ENCODE results near the gene CTRL.
A peak's percentile ranks its signal among the peaks of the same experiment; 100 is the strongest.
"Not testable (repeated sequence)": the region's sequence is repeated elsewhere in the genome, so short reads cannot be mapped to it uniquely, and the experiment has no call there.

CTRL gene

GRCh38 chr16:67922740-67923139 lies 8.9 kb downstream of the CTRL start:
- peak; percentile 79 to 89 for DNase-seq

- DNase-seq, result no peak
Observed at GRCh38 chr16:67922221-67922620, 9.4 kb downstream of the CTRL start.

- no peak for DNase-seq
Observed at GRCh38 chr16:67919622-67920221, 11.9 kb downstream of the CTRL start.

- DNase-seq, result no peak
Observed at GRCh38 chr16:67917852-67918236, 13.8 kb downstream of the CTRL start.

- no peak for DNase-seq
Observed at GRCh38 chr16:67917140-67917851, 14.4 kb downstream of the CTRL start.

GRCh38 chr16:67915831-67916723 lies 15.6 kb downstream of the CTRL start:
- no peak for DNase-seq

GRCh38 chr16:67915496-67915769 lies 16.2 kb downstream of the CTRL start:
- not testable (repeated sequence) for DNase-seq

GRCh38 chr16:67914758-67915495 lies 16.7 kb downstream of the CTRL start:
- DNase-seq, result no peak

GRCh38 chr16:67910158-67910557 lies 21.5 kb downstream of the CTRL start:
- DNase-seq, result peak in 1 of 2 experiments; percentile 52

- DNase-seq, result no peak
Observed at GRCh38 chr16:67909056-67909742, 22.5 kb downstream of the CTRL start.

GRCh38 chr16:67907397-67908180 lies 24.1 kb downstream of the CTRL start:
- no peak for DNase-seq

- DNase-seq, result no peak
Observed at GRCh38 chr16:67902831-67903230, 28.8 kb downstream of the CTRL start.

GRCh38 chr16:67901734-67902133 lies 29.9 kb downstream of the CTRL start:
- DNase-seq, result no peak

GRCh38 chr16:67897231-67897630 lies 34.4 kb downstream of the CTRL start:
- DNase-seq, result no peak

GRCh38 chr16:67893743-67894399 lies 37.8 kb downstream of the CTRL start:
- DNase-seq, result no peak

GRCh38 chr16:67892899-67893742 lies 38.5 kb downstream of the CTRL start, which contains the start of gene PSKH1:
TSS of gene PSKH1 (plus strand) at chr16:67893254. CDS start at chr16:67908750, 15,496 bp downstream.
- peak; percentile 90 for DNase-seq

GRCh38 chr16:67892375-67892774 lies 39.3 kb downstream of the CTRL start:
- DNase-seq, result no peak

- DNase-seq, result no peak
Observed at GRCh38 chr16:67888331-67888730, 43.3 kb downstream of the CTRL start.

GRCh38 chr16:67886387-67886786 lies 45.3 kb downstream of the CTRL start:
- DNase-seq, result no peak

- no peak for DNase-seq
Observed at GRCh38 chr16:67885976-67886375, 45.7 kb downstream of the CTRL start.
